Motor neuron (in vitro differentiated cells): ENCODE measurements around the gene NLGN4X. TPM values are rescaled to one million over a fixed set of nuclear protein-coding genes. Genes with fewer than 3 reads are reported as not detected.

Source experiments
- ATAC-seq, 8 experiments: fragments of 200-7000 bp; cut with Tn5 transposase; replicated peaks in 6 of 8; 2 replicates each; pipeline ENCODE4 v1.8.0; 2021; ENCODE audit warnings: mild to moderate bottlenecking in 8 of 8, moderate library complexity in 8 of 8
- H3K27ac ChIP-seq, 2 donors: fragments of 250-450 bp; sonication (Bioruptor Pico); 2 replicates each; pipeline ENCODE4 v1.9.0; 2021; ENCODE audit warnings: antibody characterized with exemption in 2 of 2, mild to moderate bottlenecking in 2 of 2, moderate library complexity in 1 of 2
- H3K4me1 ChIP-seq, 2 donors: fragments of 250-450 bp; sonication (Bioruptor Pico); replicated peaks in 1 of 2; 2 replicates each; pipeline ENCODE4 v1.6.1; 2021; ENCODE audit warnings: antibody characterized with exemption in 2 of 2, mild to moderate bottlenecking in 2 of 2, moderate library complexity in 1 of 2
- H3K4me3 ChIP-seq, 5 donors: fragments of 250-450 bp; sonication (Bioruptor Pico); 2 replicates each; pipeline ENCODE4 v1.9.0; 2021; ENCODE audit warnings: antibody characterized with exemption in 5 of 5, mild to moderate bottlenecking in 5 of 5, moderate library complexity in 4 of 5
- WGBS, 10 experiments: fragments of 450-650 bp; shearing (Covaris generic); methylation state at CpG; one replicate each; pipeline ENCODE4 v1.0.0; 2022; 5-methylcytosine and 5-hydroxymethylcytosine counted together
- in situ Hi-C, 9 experiments: fragments of 400-800 bp; cut with MboI; loops; one replicate each; pipeline ENCODE4 v1.15.0; 2021; ENCODE audit warnings: low sequenced_read_pairs in 9 of 9, low pct_unique_long_range_greater_than_20kb in 2 of 9; ENCODE audit not compliant: unreplicated experiment in 9 of 9
- total RNA-seq, 8 experiments: library from RNA; unstranded; fragments of 300-600 nt; gene quantifications; 2 replicates each; pipeline versions ENCODE4 v1.2.3 to v1.2.4, GENCODE V29; 2022

Gene NLGN4X
- total RNA-seq, 8 experiments from 2014 or later, result 0.15 to 49.2 (median 20.0) TPM

DNA sequence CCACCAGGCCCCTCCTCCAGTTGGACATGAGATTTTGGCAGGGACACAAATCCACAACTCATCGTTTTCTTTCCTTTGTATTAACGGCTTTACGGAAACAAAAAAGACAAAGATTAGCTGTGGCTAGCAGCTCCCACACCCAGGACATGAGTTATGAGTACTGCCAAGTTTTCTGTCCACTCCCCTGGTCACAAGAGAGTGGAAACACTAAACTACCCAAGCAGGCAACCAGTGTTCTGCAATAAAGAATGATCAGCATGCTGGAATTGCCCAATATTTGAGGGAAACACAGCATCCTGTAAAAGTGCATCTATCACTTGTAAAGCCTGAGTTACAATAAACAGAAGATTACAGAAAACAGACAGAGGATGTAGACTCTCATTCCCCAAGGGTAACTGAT lies 358.4 kb downstream of the NLGN4X start:
- H3K4me3 ChIP-seq, result no peak overlapping the region
- no peak overlapping the region for H3K27ac ChIP-seq
- peak in 1 of 8 experiments; percentile 51 for ATAC-seq
- in situ Hi-C loops, result no loop called here
- WGBS, 10 experiments, result 83% methylated on average over 3 of the region's 3 CpGs; no CpG with 5 or more reads in 9 of the 10 experiments
- no peaks in the 10 kb centered on the region for H3K4me1 ChIP-seq

DNA sequence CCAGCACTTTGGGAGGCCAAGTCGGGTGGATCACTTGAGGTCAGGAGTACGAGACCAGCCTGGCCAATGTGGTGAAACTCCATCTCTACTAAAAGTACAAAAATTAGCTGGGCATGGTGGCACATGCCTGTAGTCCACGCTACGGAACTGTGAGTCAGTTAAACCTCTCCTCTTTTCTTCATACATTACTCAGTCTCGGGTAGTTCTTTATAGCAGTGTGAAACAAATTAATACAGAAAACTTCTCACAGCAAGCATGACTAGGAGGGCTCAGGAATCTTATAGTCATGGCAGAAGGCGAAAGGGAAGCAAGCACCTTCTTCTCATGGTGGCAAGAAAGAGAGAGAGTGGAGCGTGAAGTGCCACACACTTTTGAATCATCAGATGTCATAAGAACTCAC lies 358.9 kb downstream of the NLGN4X start:
- H3K4me1 ChIP-seq, result no peaks in the 10 kb centered on the region
- no peak overlapping the region for H3K27ac ChIP-seq
- ATAC-seq, result no peak
- in situ Hi-C loops, result no loop called here
- H3K4me3 ChIP-seq, result no peak overlapping the region
- 51 to 80% (median 70%) methylated on average over 1 to 4 of the region's 7 CpGs; no CpG with 5 or more reads in 7 of the 10 experiments for WGBS, 10 experiments

DNA sequence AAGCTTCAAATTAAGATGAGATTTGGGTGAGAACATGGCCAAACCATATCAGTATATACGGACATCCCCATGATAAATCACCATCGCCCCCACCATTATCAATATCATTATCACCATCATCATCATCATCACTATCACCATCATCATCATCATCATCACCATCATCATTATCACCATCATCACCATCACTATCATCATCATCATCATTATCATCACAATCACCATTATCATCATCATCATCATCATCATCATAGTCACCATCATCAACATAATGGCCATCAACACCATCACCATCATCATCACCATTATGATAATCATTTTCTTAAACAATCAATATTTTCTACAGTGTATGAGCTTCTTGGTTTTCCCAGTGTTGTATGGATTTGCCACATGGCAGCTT lies 360.9 kb downstream of the NLGN4X start:
- no peak for ATAC-seq
- H3K4me3 ChIP-seq, result no peak overlapping the region
- H3K27ac ChIP-seq, result no peak overlapping the region
- H3K4me1 ChIP-seq, result no peaks in the 10 kb centered on the region
- WGBS, 10 experiments, result 60 to 100% methylated on average over 1 of the region's 2 CpGs; no CpG with 5 or more reads in 8 of the 10 experiments
- in situ Hi-C loops, result no loop called here

DNA sequence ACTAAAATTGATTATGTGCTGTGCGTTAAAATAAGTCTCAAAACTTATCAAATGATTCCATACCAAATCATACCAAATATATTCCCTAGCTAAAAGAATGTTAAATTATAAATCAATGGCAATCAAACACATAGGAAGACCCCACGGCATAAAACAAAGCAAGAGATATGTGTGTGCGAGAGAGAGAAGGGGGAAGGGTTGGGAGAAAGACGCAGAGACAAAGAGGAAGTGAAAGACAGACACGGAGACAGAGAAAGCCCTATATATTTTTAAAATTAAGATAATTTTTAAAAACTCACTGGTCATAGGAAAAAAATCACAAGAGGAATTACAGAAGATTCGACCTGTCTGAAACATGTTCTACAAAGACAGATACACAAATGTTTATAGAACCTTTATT lies 371.4 kb downstream of the NLGN4X start:
- no peak overlapping the region for H3K27ac ChIP-seq
- no peak for ATAC-seq
- no peak overlapping the region for H3K4me3 ChIP-seq
- H3K4me1 ChIP-seq, result no peaks in the 10 kb centered on the region
- in situ Hi-C loops, result no loop called here
- 0 to 100% (median 66%) methylated on average over 1 to 6 of the region's 6 CpGs; no CpG with 5 or more reads in 2 of the 10 experiments for WGBS, 10 experiments

DNA sequence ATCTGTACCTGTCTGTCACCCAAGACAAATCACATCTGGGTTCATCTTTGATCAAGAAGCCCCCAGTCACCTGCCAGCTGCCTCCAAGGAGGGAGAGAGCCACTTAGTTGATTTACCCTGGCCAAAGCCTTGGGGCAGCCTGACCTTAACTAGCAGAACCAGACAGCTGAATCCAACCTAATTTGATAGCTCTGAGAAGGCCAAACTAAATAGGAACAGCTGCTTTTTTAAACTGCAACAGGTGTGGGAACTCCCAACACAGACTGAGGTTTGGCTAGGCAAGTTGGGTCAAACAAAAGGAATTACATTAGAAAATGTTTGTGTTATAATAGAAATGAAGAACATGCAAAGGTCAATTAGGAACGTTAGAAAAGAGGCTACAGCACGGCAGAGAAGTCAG lies 375.7 kb downstream of the NLGN4X start:
- ATAC-seq, result no peak
- WGBS, 10 experiments, result 0 to 60% (median 60%) methylated on average over 1 to 2 of the region's 2 CpGs; no CpG with 5 or more reads in 7 of the 10 experiments
- in situ Hi-C loops, result no loop called here

DNA sequence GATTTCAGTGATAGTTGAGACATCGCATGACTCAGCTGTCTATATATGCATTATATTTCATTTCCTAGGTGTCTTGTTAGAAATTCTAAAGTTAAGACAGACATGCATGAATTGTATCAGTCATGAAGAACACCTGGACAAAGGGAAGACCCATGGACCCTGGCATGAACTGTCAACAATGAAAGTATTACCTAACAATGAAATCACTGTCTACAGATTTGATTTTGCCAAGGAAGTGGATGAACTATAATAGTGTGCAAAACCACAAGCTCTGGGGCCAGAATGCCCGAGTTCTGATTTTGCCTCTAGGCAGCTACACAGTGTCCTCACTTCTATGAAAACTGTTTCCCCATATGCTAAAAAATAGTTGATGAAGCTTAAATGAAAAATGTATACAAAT lies 386.1 kb downstream of the NLGN4X start:
- no peak overlapping the region for H3K27ac ChIP-seq
- 10 to 86% (median 50%) methylated on average over 2 of the region's 2 CpGs; no CpG with 5 or more reads in 7 of the 10 experiments for WGBS, 10 experiments
- no peaks in the 10 kb centered on the region for H3K4me1 ChIP-seq

More for the DNA sequence above, 375.7 kb downstream of the NLGN4X start:
- H3K4me1 ChIP-seq, result no peaks in the 10 kb centered on the region
- no peak overlapping the region for H3K4me3 ChIP-seq
- no peak overlapping the region for H3K27ac ChIP-seq

More for the DNA sequence above, 386.1 kb downstream of the NLGN4X start:
- H3K4me3 ChIP-seq, result no peak overlapping the region
- ATAC-seq, result no peak
- in situ Hi-C loops, result no loop called here
